ENCODE results near the gene TSC22D1. TPM values are rescaled to one million over a fixed set of nuclear protein-coding genes. Genes with fewer than 3 reads are reported as not detected.

Gene TSC22D1
- total and polyA plus RNA-seq, 12 donors, result 28.5 to 113 (median 59.8) TPM

- DNase-seq, result no peak
- no peak overlapping the region for H3K4me3 ChIP-seq
- intact Hi-C loops (cut with DNase I), result no loop called here
- H3K9me3 ChIP-seq (replicated peaks in 1 of 3), result no peaks in the 10 kb centered on the region
- TF ChIP-seq POLR2A (IDR thresholded peaks at IDR 0.05) (no peak), CTCF (IDR thresholded peaks at IDR 0.05) (no peak)
- no peaks in the 10 kb centered on the region for H3K36me3 ChIP-seq (replicated peaks in 1 of 2)
- H3K27me3 ChIP-seq, result no peaks in the 10 kb centered on the region
- no peak overlapping the region for H3K27ac ChIP-seq
- peaks cover 0 to 5% of the 10 kb centered on the region in 2 donors for H3K4me1 ChIP-seq (replicated peaks in 1 of 2)
Observed at GRCh38 chr13:44497801-44498200, 78.3 kb downstream of the TSC22D1 start.

- TF ChIP-seq POLR2A (IDR thresholded peaks at IDR 0.05), result no peak
- no peak for TF ChIP-seq CTCF (IDR thresholded peaks at IDR 0.05)
- intact Hi-C loops (cut with DNase I), result no loop called here
- Histone ChIP-seq H3K36me3 (replicated peaks in 1 of 2) (no peaks in the 10 kb centered on the region), H3K27ac (no peak overlapping the region), H3K27me3 (no peaks in the 10 kb centered on the region), H3K4me1 (replicated peaks in 1 of 2) (no peaks in the 10 kb centered on the region), H3K4me3 (no peak overlapping the region), H3K9me3 (replicated peaks in 1 of 3) (peaks cover 0 to 10% (median 0%) of the 10 kb centered on the region in 3 donors)
- DNase-seq, result no peak
- 76 to 85% (median 82%) methylated on average over 3 of the region's 3 CpGs for WGBS, 4 donors
Observed at GRCh38 chr13:44493213-44493812, 82.8 kb downstream of the TSC22D1 start.

DNA sequence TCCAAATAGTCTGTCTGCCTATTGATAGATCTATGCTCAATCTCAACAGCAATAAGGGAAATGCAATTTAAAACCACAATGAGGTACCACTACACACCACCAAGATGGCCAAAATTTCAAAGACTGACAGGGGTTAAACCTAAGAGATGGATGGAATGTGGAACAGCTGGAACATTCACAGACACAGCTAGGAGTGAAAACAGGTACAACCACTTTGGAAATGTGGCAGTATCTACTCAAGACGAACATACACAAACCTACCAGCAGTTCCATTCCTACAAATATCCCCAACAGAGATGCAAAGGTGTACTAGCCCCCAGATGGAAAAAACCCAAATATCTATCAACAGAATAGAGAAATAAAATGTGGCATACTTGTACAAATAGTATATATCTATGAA is 86.4 kb downstream of the TSC22D1 start:
- DNase-seq, result no peak
- TF ChIP-seq CTCF (IDR thresholded peaks at IDR 0.05), result no peak
- TF ChIP-seq POLR2A (IDR thresholded peaks at IDR 0.05), result no peak
- Histone ChIP-seq H3K27ac (no peak overlapping the region), H3K4me3 (no peak overlapping the region), H3K9me3 (replicated peaks in 1 of 3) (peaks cover 0 to 15% (median 0%) of the 10 kb centered on the region in 3 donors), H3K27me3 (no peaks in the 10 kb centered on the region), H3K36me3 (replicated peaks in 1 of 2) (no peaks in the 10 kb centered on the region), H3K4me1 (replicated peaks in 1 of 2) (peaks cover 0 to 6% of the 10 kb centered on the region in 2 donors)
- 70 to 93% (median 91%) methylated on average over 1 of the region's 1 CpG for WGBS, 4 donors
- intact Hi-C loops (cut with DNase I), result loop anchor here (5.0 to 10.0 kb wide), 2 partner anchors 483 to 485 kb away; no protein-coding TSS in a partner anchor

- H3K4me1 ChIP-seq (replicated peaks in 1 of 2), result peaks cover 0 to 16% of the 10 kb centered on the region in 2 donors
- TF ChIP-seq POLR2A (IDR thresholded peaks at IDR 0.05), result no peak
- TF ChIP-seq CTCF (IDR thresholded peaks at IDR 0.05), result no peak
- H3K36me3 ChIP-seq (replicated peaks in 1 of 2), result no peaks in the 10 kb centered on the region
- no peak for DNase-seq
- no peaks in the 10 kb centered on the region for H3K27me3 ChIP-seq
- H3K27ac ChIP-seq, result no peak overlapping the region
- H3K4me3 ChIP-seq, result no peak overlapping the region
- WGBS, 4 donors, result 85 to 100% (median 94%) methylated on average over 1 of the region's 1 CpG
- intact Hi-C loops (cut with DNase I), result loop anchor here (5.0 to 10.0 kb wide), 2 partner anchors 484 to 487 kb away; no protein-coding TSS in a partner anchor
- peaks cover 0 to 15% (median 0%) of the 10 kb centered on the region in 3 donors for H3K9me3 ChIP-seq (replicated peaks in 1 of 3)
Observed at GRCh38 chr13:44487989-44488388, 88.1 kb downstream of the TSC22D1 start.
